ENCODE results near the gene SERPINB10. TPM values are rescaled to one million over a fixed set of nuclear protein-coding genes. Genes with fewer than 3 reads are reported as not detected.
"Not testable (repeated sequence)": the region's sequence is repeated elsewhere in the genome, so short reads cannot be mapped to it uniquely, and the experiment has no call there.

SERPINB10 gene
- total RNA-seq, 1 donor from 2014 or later: not detected

DNA sequence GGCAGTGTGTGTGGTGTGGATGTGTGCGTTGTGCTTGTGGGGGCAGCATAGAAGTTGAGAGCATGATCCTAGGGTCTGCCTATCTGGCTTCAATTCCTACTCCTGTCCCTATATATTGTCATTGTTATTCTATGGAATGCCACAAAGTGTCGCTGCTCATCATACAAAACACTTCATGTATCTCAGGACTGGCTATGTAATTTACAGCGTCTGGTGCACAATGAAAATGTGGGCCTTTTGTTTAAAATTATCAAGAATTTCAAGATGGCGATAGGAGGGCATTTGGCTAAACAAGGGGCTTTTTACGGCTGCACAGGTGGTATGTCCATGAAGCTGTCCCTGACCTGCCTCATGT is 16.8 kb upstream of the SERPINB10 start:
- DNase-seq (ENCODE audit: low read depth): no peak

- no peak for DNase-seq (ENCODE audit: low read depth)
Observed at GRCh38 chr18:63892566-63892965, 15.2 kb upstream of the SERPINB10 start.

DNA sequence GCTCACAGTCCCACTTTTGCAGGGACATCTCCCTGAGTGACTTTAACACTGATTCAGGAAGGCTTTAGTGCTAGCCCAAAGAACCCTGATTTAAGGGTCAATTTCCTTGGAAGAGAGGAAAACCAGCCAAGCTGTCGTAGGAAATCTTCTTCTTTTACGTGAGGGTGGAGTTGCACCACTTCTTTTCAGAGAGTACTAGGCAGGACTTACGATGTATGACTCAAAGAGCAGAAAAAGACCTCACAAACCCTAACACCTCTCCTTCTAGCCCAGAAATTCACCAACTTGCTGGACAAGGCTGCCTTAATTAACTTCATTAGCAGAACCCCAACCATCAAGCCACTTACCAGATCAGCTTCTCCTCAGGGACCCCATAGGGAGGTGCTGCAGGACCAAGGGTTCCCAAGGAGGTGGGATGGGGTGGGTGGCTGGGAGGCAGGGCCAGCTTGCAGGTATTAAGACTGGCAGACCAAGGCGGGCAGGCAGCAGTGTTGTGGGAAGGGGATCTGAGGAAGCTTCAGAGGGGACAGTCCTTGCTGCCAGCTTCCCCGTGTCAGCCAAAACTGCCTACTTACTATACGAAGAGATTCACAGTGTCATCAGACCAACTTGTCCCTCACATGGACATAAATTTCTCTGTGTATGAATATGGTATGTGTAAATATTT is 13.5 kb upstream of the SERPINB10 start:
- DNase-seq (ENCODE audit: low read depth): no peak

DNA sequence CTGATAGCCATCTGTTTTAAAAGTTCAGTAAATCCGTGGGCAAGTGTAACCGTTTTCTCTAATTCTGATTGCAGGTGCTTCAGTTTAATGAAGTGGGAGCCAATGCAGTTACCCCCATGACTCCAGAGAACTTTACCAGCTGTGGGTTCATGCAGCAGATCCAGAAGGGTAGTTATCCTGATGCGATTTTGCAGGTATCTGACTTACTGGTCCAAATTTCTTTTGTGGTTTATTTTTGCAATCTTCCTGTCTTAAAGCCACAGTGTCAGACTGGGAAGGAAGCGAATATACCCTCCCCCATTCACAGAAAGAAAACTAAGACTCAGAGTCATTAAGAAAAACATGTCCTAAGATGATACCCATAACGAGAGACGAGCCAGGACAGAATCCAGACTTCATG is 12.6 kb upstream of the SERPINB10 start:
- DNase-seq (ENCODE audit: low read depth): no peak

DNA sequence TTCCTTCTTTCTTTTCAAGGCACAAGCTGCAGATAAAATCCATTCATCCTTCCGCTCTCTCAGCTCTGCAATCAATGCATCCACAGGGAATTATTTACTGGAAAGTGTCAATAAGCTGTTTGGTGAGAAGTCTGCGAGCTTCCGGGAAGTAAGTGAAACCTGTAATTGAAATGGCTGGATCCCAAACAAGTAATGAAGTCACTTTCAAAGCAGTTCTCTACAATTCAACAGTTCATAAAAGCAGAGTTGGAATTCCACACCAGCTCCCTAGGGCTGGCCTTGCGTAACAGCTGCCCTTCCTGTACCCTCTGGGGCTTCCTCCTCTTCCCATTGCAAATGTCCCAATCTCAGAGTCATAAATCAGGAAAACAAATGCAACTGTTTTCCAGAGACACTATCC is 10.7 kb upstream of the SERPINB10 start:
- no peak for DNase-seq (ENCODE audit: low read depth)

DNA sequence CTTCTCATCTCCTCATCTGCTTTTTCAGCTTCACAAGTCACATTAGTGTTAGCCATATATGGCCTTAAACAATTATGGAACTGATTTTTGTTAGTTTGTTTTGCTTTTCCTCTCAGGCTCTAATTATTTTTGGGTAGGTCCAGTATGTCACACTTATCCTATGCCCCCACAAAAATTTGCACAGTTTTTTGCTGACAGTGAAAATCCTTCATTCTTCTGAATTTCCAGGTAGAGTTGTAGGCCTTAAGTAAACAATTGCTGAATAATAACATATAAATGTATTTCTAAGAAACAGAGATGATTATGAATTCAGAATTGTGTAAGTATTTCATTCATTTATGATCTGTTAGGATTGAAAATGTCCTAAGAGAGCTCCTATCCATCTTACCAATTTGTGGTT is 8.6 kb upstream of the SERPINB10 start:
- DNase-seq (ENCODE audit: low read depth): no peak

GRCh38 chr18:63903851-63904570 is 3.7 kb upstream of the SERPINB10 start:
- no peak for DNase-seq (ENCODE audit: low read depth)

DNA sequence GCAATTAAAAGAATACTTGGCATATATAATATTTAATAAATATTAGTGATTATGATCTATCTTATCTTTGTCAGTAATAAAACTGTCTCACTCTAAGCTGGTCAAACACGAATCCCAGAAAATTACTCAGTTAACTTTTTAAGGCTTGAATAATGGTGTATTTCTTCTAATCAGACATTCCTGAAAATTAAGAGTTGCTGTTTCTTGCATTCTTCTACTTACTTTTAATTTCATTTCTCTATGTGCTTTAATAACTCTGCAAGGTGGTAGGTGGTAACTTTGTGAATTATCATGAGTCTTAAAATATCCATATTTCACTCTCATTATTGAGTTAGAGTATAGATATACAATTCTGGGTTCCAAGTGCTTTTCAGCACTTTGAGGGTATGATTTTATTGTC is 3.1 kb upstream of the SERPINB10 start:
- no peak for DNase-seq (ENCODE audit: low read depth)

DNA sequence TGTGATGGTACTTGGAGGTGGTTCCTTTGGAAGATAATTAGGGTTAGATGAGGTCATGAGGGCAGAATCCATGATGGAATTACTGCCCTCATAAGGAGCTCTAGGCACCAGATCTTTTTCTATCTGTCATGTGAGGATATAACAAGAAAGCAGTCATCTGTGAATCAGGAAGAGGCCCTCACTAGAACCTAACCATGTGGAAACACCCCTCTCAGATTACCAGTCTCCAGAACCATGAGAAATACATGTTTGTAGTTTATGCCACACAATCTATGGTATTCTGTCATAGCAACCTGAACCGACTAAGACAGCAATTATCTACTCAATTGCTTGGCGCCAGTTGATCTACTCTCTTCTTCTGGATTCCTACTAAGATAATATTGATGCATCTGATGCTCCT is 2.4 kb upstream of the SERPINB10 start:
- DNase-seq (ENCODE audit: low read depth): no peak

DNA sequence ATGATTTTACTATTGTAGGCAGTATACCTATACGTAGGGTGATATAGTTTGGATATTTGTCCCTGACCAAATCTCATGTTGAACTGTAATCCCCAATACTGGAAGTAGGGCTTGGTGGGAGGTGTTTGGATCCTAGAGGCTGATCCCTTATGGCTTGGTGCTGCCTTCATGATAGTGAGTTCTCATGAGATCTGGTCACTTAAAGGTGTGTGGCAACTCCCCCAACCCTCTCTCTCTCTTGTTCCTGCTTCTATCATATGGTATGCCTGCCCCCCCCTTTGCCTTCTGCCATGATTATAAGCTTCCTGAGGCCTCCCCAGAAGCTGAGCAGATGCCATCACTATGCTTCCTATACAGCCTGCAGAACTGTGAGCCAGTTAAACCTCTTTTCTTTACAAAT is 1.7 kb upstream of the SERPINB10 start:
- DNase-seq (ENCODE audit: low read depth): no peak

- DNase-seq (ENCODE audit: low read depth): no peak
Observed at GRCh38 chr18:63908858-63909257, 1.1 kb downstream of the SERPINB10 start.

DNA sequence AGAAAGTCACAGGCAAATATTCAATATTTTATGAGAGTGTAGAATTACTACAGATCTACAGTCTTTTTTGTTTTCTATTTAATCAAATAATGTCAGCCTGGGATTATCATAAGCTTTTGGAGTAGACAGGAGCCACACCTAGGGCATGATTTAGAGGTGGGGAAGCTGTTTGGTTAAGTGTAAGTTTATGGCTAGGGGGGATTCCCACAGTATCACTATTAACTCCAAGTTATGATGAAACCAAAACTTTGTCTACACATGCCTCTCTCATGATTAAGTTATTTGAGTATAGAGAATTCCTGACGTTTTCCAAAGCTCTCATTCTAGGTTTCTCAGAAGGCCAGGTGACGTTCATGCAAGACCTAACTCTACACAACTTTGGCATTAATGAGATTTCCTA is 2.1 kb downstream of the SERPINB10 start:
- no peak for DNase-seq (ENCODE audit: low read depth)

DNA sequence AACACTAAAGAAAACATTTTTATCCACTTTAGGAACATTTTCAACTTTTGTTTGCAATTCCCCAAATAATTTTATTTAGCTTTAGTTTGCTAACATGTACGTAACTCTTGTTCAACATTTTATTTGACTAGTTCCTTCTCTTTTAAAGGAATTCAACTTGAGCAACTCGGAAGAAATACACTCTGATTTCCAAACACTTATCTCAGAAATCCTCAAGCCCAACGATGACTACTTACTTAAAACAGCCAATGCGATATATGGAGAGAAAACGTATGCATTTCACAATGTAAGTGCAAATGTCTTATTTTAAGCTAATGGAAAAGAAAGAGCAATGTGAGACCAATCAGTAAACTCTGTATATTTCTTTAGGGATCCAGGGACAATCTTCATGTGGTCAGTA is 10.1 kb downstream of the SERPINB10 start:
- no peak for DNase-seq (ENCODE audit: low read depth)

DNA sequence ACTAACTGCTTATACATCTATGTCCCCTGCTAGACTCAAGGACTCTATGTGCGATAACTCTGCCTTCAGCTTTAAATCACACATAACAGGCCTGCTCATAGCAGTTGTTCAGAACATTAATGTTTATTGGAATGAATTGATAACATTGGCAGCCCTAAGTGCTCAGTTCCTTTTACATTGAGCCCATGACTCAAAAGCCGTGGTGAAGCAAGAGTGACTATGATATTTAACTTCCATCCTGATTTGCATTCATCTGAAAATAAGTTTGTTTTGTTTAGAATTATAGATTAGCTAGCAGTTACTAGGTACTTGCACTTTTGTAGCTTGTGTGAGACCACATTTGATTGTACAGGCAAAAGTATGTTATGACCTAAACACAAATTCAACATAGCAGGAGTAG is 14.3 kb downstream of the SERPINB10 start:
- DNase-seq (ENCODE audit: low read depth): no peak

GRCh38 chr18:63924551-63924950 is 16.8 kb downstream of the SERPINB10 start:
- no peak for DNase-seq (ENCODE audit: low read depth)

- no peak for DNase-seq (ENCODE audit: low read depth)
Observed at GRCh38 chr18:63928331-63928730, 20.6 kb downstream of the SERPINB10 start.

DNA sequence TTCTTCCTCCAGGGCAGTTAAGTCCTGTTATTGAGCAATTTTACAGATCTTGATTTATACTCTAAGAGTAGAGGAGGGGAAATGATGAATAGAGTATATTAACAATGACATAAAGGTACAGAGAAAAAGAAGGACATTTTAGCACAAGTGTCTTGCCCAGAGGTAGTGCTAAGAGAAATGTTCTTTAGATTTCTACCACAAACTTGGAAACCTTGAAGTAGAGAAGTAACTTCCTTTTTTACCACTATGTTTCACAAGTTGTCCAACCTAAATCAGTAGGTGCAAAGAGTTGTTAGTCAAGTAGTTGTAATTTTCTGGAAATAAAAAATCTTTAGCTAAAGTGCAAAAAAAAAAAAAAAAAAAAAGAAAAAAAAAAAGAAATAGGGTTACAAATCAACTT is 21.6 kb downstream of the SERPINB10 start:
- DNase-seq (ENCODE audit: low read depth): not testable (repeated sequence)

DNA sequence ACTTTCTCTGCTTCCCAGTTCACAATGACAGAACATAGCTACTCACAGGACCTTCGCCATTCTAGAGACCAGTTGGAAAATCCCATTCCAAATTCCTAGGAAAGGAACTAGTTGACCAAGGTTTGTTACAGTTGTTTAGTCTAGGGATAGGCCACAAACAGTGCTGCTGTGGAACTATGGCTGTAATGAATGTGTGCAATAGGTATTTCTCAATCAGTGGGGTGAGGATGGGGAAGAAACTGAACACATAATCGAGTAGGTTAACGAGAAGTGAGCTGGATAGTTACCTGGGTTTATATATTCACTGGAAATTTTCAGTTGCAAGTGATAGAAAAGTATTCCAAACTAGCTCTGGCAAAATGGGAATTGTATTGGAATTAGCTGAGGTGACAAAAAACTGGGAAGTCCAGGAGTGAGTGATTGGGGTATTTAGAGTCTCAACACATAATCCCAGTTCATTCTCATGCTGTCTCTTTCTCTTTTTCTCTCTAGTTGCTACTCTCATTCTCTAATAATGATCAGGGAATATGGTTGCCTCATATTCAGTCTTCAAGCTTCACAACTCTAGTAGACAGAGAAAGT is 23.1 kb downstream of the SERPINB10 start:
- DNase-seq (ENCODE audit: low read depth): no peak

DNA sequence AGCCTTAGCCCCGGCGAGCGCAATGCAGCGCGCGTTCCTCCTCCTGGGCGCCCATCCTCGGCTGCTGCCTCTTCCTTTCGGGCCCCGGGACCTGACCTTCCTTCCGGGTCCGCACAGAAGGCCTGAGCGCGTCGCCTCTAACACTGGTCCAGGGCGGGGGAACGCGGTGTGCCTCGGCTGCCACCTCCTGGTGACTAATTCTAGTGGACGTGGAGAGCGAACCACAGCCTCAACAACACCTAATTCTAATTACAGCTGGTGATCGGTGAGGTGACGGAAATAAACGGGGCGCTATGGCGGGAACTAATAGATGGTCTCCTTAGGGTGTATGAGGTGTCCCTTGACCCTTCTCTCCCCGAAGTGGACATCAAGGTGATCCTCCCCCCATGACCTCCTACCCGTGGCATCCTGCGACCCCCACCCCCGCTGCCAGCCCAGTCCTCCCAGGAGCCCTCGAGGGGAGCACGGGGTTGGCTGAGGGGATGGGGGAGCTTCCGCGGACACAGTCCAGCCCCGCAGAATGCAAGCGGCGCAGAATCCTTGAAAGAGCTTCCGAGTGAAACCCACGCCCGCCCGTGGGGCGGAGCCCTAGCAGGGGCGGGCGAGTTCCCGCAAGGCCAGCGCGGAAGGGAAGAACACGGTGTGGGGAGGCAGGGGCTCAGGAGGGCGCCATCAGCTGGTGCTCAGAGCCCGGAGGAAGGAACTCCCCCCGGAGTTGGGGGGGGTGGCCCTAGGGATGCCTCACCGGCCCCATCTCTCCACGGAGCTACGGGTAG is 28.6 kb downstream of the SERPINB10 start:
- peak; percentile 53 for DNase-seq (ENCODE audit: low read depth)

GRCh38 chr18:63936932-63937393 is 29.2 kb downstream of the SERPINB10 start:
- DNase-seq (ENCODE audit: low read depth): no peak

DNA sequence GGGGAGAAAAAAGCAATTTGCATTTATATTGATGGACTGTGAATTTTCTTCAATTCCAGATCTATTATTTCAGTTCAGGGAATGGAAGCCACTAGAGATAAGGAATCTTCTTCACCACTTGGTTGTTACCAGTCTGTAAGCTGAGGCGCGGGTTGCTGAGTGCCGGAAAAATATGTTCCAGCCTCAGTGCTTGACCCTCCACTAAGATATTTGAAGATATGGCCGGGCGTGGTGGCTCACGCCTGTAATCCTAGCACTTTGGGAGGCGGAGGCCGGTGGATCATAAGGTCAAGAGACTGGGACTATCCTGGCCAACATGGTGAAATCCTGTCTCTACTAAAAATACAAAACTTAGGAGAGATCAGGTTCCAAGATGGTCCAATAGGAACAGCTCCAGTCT is 32.2 kb downstream of the SERPINB10 start:
- DNase-seq (ENCODE audit: low read depth): no peak

- not testable (repeated sequence) for DNase-seq (ENCODE audit: low read depth)
Observed at GRCh38 chr18:63940543-63941050, 32.8 kb downstream of the SERPINB10 start.

All from renal cortical epithelial cell (primary cell).